GM12873 (cell line): ENCODE measurements around the gene MBOAT7.
A peak's percentile ranks its signal among the peaks of the same experiment; 100 is the strongest.

Experiments
- TF ChIP-seq, protein P1 (sequence below): IDR thresholded peaks from 2 replicates; pipeline ENCODE4 v1.5.1; 2012; ENCODE audit warnings: low read depth, mild to moderate bottlenecking, moderate library complexity, low read length, control low read depth; ENCODE audit not compliant: insufficient read depth; ENCODE audit errors: missing control alignments

The MBOAT7 gene

DNA sequence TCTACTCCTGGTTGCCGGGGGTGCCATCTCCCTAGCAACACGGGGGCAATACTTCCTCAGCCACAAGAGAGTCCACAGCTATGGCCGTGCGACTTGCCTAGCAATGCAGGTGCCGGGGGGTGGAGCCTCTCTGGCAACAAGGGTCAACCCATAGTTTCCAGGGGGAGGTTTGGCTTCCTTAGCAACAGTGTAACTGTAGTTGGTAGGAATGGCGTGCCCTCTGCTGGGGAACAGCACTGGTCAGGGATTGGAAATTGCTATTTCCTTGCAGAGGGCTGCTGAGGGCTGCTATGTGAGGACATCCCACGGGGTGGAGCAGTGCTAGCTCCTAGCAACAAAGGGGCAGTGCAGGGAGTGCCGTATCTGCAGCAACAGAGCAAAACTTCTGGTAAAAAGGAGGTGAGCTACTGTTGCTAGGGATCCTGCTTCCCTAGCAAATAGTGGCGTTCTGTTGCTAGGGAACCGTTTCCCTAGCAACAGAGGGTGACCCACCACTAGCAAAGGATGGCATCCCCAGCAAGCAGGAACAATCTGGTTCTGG is 9.4 kb downstream of the MBOAT7 start:
- TF ChIP-seq, protein P1, sequence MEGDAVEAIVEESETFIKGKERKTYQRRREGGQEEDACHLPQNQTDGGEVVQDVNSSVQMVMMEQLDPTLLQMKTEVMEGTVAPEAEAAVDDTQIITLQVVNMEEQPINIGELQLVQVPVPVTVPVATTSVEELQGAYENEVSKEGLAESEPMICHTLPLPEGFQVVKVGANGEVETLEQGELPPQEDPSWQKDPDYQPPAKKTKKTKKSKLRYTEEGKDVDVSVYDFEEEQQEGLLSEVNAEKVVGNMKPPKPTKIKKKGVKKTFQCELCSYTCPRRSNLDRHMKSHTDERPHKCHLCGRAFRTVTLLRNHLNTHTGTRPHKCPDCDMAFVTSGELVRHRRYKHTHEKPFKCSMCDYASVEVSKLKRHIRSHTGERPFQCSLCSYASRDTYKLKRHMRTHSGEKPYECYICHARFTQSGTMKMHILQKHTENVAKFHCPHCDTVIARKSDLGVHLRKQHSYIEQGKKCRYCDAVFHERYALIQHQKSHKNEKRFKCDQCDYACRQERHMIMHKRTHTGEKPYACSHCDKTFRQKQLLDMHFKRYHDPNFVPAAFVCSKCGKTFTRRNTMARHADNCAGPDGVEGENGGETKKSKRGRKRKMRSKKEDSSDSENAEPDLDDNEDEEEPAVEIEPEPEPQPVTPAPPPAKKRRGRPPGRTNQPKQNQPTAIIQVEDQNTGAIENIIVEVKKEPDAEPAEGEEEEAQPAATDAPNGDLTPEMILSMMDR, result no peak

DNA sequence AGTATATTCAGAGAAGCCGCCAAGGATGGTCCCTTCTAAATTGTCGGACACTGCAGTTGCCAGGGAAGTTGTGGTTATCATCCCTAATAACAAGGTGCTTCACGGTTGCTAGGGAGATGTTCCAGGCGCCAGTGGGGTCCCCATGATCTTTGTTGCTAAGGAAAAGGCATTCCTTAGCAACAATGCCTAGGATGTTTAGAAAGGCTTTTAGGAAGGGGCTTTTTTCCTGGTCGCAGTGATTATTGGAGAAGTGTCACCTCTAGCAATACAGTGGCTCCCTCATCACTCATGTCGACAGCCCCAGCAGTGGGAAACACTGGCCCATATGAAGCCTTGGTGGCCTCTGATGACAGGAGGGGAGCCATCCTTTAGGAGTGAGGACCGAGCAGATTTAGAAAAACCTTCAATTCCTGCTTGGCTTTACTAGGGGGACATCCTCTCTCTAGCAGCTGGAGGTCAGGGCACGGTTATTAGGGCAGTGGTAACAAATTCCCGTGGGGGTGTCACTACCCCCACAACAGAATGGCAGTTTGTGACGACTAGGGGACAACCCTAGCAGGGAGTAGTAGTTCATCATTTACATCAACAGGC is 10.0 kb downstream of the MBOAT7 start:
- TF ChIP-seq, protein P1, result no peak

DNA sequence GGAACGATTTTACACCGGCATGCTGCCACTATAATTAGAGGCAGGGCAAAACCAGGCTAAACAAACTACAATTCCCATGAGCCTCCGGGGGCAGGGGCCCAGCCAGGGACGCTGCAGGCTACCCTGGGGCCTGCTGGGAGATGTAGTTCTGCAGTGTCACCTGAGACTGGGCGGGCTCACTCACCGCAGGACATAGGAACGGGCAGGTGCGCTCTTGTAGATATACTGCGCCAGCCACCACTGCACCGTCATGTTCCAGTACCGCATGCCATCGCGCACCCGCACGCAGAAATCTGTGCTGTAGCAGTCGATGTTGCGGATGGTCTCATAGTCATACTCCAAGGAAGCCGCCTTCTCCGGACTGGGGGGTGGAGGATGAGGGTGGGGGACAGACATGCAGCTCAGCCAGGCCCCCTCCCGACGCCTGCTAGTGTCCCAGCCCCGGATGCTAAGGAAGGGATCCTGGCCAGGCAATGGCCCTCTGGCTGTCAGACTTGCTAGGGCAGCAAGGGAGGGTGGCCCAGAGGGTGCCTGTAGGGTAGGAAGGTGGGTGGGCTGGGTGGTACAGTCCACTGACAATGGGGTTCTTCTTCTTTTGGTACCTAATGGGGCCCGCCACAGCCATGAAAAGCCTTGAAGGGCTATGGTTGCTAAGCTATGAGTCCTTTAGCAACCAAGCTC is 10.7 kb downstream of the MBOAT7 start:
- TF ChIP-seq, protein P1, result no peak

DNA sequence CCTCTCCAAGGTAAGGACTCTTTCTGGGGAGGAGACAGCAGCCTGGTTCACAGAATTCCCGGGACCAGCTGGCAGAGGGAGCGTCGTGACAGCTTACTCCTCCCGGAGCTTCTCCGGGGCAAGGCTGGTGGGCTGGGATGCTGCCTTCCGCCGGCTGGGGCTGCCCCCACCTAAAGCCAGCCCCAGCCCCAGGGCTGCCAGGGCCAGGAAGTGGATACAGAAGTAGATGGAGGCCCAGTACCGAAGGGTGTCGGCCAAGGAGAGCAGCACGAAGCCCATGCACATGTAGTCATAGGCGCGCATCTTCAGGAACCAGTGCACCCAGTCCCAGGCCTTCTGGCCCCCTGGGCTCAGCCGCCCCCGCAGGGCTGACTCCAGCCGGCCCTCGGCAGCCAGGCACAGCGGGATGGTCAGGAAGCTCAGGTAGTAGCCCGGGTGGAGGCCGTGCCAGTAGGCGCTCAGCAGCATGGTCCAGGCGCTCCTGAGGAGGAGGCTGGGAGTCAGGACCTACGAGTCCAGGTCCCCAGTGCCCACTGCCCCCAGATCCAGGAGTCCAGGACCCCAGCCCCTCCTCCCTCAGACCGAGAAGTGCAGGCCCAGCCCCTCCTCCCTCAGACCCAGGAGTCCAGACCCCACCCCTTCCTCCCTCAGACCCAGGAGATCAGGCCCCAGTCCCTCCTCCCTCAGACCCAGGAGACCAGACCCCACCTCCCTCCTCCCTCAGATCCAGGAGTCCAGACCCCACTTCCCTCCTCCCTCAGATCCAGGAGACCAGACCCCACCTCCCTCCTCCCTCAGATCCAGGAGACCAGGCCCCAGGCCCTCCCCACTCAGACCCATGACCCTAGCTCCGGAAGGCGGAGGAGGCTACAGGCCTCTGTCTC is 15.2 kb downstream of the MBOAT7 start:
- TF ChIP-seq, protein P1, result no peak

DNA sequence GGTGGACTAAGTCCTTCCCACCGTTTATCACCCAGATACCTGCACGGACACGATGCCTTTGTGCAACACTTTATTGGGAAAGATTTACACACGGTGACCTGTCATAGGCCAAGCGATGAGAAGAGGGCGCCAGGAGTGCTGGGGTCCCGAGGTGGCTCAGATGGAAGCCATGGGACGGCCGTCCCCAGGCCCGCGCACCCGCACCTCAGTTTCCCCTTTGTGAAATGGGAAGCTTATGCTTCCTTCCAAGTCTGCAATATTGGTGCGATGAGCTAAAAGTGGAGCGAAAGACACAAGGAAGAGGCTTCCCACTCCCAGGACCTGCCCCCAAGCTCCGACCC is 16.1 kb downstream of the MBOAT7 start:
- TF ChIP-seq, protein P1, result no peak

DNA sequence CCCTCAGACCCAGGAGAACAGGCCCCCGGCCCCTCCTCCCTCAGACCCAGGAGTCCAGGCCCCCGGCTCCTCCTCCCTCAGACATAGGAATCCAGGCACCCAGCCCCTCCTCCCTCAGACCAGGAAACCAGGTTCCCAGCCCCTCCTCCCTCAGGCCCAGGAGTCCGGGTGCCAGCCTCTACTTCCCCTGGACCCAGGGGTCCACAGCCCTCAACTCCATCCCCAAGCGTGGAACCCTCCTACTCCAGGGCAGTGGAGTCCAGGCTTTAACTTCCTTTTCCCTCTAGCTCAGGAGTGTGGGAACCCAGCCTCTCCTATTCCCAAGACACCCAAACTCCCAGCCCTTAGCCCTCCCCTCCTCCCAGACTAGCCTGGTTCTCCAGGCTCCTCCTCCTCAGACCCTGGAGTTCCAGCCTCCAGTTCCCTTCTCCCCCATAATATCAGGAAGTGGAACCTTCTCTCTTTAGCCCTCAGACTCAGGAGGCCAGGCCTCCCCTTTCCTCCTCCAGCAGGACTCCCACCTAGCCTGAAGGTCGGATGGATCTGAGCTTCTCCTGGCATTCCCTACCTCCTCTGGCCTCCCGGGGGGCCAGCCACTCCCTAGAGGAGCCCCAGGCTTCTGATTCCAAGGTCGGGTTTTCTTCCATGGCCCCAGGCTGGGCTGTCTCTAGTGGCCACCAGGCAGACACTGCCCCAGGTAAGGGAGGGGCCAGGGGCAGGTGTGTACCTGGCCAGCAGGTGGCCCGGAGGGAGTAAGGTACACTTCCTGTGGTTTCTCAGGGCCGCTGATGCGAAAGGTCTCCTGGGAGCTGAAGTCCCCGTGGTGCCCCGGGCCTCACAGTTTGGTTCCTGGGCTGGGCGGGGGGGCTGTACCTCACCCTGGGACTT is 16.7 kb downstream of the MBOAT7 start, which contains the start of gene TMC4:
Gene TMC4 (minus strand): TSS at position 690 of the 888 bp plus-strand sequence. CDS start 43 bp downstream, at position 647.
- TF ChIP-seq, protein P1, result peak; percentile 28
